ENCODE results near the gene ANKRD26.

- TF ChIP-seq EZH2 (IDR thresholded peaks at IDR 0.05; ENCODE audit: borderline replicate concordance, insufficient read depth, low read depth, low read length, poor library complexity, severe bottlenecking) (no peak), CTCF (IDR thresholded peaks at IDR 0.05) (no peak)
These were observed 34.1 kb upstream of the ANKRD26 start for GRCh38 chr10:27134371-27134770.

Data from B cell (primary cell).